Medulla oblongata (tissue), 1 donor: Measurements from ENCODE around the gene DGCR8.
"Not testable (repeated sequence)": the region's sequence is repeated elsewhere in the genome, so short reads cannot be mapped to it uniquely, and the experiment has no call there.

Experiments
- DNase-seq: peaks from one replicate; pipeline ENCODE4 v3.0.0-alpha.2; 2015; ENCODE audit errors: extremely low spot score

DGCR8 gene

DNA sequence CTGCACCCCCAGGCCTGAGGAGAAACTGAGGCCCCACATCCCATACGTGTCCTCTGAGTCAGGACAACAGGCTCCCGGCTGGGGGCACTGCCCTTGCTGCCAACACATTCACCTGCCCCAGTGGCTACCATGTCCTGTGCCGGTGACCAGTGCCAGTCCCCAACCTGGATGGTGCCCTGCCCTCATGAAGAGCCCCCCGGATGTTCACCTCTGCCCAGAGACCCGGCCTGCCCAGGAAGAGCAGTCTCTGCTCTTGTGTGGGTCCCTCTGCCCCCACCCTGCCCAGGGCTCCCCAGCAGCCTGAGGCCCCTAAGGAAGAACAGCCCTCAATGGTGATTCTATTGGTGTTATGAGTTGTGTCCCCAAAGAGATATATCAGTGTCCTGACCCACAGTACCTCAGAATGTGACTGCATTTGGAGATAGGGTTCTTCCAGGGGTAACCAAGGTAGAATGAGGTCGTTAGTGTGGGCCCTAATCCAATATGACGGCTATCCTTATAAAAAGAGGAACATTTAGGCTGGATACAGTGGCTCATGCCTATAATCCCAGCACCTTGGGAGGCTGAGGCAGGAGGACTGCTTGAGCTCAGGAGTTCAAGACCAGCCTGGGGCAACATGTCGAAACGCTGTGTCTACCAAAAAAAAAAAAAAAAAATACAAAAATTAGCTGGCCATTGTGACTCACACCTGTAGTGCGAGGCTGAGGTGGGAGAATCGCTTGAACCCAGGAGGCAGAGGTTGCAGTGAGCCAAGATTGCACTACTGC, 13.2 kb upstream of the DGCR8 start:
- no peak for DNase-seq

DNA sequence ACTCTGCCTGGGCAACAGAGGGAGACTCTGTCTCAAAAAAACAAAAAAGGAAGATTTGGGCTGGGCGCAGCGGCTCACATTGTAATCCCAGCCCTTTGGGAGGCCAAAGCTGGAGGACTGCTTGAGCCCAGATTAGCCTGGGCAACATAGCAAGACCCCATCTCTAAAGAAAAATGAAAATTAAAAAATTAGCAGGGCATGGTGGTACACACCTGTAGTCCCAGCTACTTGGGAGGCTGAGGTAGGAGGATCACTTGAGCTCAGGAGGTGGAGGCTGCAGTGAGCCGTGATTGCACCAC, 12.7 kb upstream of the DGCR8 start:
- not testable (repeated sequence) for DNase-seq

DNA sequence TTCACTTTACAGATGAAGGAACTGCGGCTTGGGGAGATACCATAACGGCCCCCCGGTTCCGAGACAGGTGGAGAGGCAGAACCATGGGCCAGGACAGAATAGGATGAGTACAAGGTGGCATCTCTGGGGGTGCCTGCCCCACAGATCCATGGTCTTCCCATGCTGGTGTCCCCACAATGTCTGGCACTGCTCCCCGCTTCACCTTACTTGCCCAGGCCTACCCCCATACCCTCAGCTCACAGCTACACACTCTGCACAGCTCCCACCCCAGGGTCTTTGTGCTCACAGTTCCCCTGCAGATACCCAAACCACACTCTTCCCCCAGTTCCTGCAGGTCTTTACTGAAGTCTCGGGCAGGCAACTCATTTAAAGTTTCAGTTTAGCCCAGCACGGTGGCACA, 11.4 kb upstream of the DGCR8 start:
- no peak for DNase-seq

DNA sequence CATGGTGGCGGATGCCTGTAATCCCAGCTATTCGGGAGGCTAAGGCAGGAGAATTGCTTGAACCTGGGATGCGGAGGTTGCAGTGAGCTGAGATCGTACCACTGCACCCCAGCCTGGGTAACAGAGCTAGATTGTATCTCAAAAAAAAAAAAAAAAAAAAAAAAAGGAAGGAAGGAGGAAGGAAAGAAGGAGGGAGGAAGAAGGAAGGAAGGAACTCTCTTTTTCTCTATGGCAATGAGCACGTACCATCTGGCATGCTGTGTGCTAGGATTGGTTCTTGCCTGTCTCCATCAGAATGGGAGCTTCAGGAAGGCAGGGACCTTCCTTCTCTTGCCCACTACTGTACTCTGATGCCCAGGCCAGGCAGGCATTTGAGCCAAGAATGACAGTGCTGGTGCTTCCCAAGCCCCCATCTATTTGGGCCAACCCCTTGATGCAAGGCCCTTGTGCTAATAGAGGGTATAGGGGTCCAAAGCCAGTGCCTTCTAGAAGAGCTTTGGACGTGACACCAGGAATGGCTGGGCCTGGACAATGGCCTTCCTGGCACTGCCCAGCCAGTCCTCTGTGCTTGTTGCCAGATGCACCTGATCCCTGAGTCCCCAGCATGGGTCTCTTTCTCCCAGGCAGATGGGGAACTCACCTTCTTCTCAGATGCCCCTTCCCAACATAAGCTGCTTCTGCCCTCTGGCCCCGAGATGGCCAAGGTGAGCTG, 10.6 kb upstream of the DGCR8 start:
- no peak for DNase-seq

DNA sequence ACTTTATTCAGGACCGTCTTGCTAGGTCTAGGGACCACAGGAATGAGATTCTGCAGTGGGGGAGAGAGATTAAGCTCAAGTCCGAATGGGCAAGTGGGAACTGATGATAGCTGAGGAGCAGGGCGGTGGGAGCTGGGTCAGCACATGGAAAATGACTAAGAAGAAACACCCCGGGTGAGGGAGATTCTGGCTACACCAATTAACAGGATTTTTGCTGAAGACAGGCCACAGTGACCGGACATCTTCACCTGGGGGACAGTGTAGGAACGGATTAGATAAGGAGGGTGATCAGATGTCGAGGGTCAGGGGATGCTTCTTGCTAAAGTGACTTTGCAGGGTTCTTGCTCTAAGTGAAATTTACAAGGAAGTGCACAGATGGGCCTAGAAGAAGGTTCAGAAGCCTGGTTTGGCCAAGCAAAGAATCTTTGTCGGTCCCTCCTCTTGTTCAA, 8.5 kb upstream of the DGCR8 start:
- DNase-seq = no peak

DNA sequence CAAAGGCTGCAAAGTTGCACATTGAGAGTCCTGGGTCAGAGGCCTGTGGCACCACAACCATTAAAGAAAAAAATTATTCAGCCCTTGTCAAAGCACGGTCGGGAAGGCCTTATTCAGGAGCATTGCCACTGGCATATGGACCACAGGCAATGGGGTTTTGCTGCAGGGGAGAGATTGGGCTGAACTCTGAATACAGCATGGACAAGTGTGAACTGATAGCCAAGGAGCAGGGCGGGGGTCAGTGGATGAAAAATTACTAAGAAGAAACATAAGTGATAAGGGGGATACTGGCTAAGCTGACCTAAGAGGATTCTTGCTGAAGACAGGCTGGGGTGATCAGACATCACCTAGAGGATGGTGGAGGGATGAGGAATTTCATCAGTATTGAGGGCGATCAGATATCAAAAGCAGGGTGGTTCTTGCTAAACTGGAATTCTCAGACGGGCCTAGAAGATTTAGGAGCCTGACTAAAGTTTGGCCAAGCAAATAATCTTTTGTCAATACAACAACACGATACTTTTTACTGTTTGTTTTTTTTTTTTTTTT, 3.3 kb upstream of the DGCR8 start:
- DNase-seq = no peak

DNA sequence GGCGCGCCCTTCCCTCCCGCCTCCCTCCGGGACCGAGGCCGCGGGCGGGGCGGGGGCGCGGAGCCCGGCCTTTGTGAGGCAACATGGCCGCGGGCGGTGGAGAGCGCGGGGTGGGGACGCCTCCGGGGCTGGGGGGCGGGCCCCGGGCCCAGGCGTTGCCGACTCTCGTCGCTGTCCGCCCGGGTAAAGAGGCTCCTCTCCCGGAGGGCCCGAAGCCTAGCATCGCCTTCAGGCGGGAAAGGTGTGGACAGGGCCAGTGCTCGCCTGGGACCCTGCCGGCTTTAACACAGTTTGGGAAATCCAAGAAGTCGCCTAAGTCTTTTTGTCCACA, 369 bp downstream of the DGCR8 start:
- DNase-seq = peak; percentile 48

DNA sequence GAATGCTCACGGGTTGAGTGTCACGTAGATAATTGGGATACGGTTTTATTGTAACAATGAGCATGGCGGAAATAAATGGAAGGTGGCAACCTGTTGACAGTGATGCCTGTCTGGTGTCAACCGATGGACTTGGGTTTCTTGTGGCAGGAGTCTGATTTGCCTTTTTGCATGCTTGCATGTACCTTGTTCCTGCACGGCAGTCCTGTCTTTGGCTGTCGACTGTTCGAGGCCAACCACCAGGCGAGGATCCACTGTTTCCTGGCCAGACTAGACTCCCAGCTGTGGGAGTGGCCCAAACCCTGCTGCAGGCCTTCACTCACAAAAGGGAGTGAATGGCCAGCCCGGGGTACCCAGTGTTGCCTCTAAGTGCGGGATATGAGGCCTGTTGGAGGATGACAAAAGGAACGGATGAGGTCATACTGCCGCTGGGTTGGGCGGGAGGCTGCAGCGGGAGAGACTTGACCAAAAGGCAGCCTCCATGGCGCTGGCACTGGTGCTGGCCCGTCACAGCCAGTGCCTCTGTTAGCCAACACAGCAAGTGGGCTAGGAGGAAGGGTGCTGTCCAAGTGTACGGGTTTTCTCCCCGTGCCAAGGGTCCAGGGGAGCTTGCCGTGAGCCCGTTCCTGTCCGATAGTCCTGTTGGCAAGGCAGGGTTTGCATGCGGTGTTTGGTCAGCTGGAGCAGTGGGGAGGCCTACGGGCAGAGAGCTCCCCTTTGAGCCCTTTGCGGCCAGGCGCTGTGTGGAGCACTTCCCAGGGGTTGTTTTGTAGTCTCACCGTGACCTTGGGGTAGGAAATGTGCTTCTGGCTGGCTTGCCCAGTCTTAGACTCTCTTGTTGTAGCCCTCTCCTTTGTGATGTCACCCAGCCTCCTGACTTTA, 974 bp downstream of the DGCR8 start:
- peak; percentile 23 for DNase-seq

DNA sequence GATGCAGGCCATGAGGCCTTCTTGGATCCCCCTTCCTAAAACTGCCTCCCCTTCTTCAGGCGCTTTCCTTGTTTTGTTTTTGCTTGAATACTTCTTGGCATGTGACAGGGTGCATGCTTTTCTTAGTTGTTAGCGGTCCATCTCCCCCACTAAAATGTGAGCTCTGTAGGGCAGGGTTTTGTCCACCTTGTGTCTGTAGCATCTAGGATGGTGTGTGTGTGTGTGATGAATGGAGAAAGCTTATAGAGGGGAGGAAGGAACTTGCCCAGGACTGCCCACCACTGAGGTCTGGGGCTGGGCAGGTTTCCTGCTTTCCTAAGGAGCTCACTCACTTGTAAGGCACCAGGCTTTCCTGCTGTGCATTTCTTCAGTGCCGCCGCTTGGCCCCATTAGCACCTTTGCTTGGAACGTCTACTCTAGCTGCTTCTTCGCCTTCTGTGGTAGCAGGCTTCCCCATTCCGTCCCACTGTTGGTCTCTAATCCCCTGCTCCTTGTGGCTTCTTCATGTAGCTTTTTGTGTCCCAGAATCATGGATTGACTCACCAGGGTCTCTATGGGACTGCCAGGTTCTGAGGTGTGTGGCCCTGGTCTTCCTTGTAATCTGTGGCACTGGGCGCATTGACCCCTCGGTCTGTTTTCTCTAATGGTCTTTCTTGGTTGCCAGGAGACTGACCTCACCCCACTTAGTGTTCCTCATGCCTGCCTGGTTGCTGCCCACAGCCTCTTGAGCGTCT, 3.3 kb downstream of the DGCR8 start:
- DNase-seq = no peak

DNA sequence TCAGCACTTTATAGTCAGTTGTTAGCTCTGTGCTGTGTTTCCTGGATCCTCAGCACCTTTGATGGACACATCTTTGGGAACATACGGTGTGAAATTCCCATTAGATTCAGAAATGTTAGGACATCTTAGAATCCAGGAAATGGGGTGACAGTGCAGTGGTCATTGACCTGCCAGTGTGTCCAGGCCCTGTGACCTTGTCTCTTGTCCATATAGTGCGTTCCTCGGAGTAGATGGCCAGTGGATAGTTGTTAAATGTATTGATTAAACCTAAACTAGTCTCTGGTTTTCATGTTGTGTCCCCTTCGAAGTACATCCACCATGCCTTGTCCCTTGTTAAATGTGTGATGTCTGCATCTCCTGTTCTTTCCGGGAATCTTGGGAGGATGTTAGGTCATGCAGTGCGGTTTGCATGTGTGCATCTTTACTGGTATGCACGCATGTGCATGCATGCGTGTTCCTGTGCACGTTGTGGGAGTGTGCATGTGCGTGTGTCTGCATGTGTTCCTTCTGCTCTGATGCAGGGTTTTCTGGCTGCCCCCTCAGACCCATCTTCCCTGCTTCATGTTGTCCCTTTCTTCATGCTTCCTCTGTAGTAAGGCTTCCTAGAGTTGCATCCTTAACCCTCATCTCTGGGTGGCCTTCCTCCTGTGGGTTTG, 4.0 kb downstream of the DGCR8 start:
- DNase-seq = no peak

DNA sequence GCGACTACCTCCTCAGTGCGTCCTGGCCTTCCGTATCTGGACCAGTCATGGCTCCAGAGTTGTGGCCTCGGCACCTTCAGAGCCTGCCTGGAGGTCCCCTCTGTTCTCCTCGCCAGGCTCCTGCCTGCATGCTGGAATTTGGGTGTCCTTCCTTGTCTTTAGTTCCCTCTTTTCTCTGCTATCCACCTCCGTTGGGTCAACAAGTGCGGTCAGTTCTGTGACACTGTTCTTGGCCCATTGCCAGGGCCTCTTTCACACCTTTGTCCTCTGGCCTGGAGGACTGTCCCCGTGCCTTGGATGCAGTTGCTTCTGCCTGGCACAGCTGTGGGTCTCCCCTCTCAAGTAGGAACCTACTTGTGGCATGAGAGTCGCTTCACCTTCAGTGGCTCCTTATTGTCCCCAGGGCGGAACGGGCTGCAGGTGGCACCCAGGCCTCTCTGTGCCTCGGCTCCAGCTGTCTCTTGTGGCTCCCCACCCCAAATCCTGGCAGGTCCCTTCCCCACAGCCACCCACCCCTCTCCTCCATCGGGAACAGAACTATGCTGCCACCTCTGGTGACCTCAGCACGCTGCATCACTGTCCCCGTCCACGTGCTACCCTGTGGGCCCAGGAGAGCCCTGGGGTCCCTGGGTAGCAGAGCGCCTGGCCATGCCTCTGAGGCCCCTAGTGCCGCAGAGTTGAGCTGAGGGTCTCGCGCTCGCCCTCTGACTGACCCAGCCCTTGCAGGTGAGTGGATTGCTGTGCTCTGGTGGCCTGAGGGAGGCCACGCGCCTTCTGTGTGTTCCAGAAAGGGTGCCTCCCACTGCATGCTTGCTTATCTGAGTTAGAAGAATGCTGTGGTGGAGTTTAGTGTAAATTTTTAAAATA, 4.7 kb downstream of the DGCR8 start:
- DNase-seq = no peak

DNA sequence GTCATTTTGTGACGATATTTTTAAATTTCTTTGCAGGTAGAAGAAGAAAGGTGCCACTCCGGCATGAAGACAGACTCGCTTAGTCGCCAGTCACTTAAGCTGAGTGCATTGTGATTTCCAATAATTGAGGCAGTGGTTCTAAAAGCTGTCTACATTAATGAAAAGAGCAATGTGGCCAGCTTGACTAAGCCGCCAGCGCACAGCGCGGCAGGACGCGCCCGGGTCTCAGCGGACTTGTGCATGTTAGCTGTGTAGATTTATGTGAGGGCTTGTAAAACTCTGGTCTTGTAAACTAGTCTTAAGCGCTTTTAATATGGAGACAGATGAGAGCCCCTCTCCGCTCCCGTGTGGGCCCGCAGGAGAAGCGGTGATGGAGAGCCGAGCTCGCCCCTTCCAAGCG, 5.6 kb downstream of the DGCR8 start:
- DNase-seq = no peak

DNA sequence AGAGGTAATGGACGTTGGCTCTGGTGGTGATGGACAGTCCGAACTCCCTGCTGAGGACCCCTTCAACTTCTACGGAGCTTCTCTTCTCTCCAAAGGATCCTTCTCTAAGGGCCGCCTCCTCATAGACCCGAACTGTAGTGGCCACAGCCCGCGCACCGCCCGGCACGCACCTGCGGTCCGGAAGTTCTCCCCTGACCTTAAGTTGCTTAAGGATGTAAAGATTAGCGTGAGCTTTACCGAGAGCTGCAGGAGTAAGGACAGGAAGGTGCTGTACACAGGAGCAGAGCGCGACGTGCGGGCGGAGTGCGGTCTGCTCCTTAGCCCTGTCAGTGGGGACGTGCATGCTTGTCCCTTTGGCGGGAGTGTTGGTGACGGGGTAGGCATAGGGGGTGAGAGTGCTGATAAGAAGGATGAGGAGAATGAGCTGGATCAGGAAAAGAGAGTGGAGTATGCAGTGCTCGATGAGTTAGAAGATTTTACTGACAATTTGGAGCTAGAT, 6.1 kb downstream of the DGCR8 start:
- no peak for DNase-seq

DNA sequence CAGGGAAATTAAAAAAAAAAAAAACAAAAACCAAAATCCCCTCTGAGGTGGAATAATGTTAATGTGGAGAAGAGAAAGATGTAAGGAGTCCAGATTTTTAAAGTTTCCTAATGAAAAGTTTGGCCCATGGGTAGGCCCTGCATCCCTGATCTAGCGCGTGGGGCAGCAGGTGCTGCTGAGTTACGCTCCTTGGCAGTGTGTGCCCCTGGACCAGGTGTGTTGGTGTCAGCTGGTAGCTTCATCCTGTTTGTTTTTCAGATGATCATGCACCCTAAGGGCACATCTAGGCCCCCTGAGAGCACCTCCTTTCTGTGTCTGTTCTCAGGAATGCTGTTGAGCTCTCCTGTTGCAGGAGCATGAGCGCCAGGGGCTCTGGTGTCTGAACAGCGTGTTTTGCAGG, 6.7 kb downstream of the DGCR8 start:
- no peak for DNase-seq

DNA sequence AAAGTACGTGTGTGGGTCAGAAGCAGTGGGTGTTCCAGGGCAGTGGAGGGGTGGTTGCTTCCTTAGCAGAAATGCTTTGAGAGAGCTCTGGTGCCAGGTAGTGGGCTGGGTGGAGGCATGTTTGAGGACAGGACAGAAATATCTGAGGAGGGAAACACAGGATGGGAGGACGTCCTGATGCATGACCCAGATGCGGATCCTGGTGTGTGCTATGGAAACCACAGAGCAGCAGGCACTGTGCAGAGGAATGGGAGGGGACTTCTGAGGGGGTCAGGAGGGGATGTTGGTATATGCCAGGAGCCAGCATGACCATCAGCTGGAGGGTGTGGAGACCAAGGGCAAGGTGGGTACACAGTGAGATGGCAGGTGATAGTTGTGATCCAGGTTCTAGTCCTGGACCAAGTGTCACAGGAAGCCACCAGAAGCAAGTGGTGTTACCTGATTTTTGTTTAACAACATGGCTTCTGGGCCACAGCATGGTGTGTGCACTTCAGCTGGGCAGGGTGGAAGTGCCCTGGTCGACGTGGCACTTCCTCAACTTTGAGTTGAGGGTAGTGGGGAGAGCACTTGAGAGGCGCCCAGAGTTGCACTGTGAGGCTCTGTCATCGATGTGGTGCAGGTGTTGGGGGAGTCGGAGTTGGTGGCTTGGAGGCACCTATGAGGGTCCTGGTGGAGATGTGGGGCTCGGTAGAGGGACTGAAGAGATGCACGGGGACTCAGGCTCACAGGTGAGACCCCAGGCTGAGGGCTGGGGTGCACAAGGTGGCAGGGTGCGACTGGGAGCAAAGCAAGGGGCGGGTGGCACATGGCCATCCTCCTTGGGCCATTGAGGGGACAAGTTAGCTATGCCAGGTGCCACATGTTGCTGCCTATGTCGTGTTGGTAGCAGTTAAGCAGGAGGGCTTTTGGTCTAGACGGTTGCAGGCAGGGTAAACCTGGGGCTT, 7.5 kb downstream of the DGCR8 start:
- no peak for DNase-seq

DNA sequence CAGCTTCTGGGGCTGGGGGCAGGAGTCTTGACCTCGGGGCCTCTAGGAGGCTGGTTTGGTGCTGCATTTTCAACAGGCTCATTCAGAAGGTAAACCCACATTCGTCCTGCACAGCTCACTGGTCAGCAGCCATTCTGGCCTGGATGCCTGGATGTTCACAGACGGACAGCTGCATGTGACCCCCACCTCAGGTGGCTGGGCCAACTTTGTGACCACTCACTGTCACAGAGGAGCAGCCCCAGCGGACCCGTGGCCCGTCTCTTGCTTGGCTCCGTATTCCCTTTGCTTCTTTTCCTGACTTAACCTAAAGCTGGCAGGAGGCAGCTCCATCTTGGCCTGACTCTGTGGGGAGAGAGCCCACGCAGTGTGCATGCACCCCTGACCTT, 8.2 kb downstream of the DGCR8 start:
- no peak for DNase-seq

DNA sequence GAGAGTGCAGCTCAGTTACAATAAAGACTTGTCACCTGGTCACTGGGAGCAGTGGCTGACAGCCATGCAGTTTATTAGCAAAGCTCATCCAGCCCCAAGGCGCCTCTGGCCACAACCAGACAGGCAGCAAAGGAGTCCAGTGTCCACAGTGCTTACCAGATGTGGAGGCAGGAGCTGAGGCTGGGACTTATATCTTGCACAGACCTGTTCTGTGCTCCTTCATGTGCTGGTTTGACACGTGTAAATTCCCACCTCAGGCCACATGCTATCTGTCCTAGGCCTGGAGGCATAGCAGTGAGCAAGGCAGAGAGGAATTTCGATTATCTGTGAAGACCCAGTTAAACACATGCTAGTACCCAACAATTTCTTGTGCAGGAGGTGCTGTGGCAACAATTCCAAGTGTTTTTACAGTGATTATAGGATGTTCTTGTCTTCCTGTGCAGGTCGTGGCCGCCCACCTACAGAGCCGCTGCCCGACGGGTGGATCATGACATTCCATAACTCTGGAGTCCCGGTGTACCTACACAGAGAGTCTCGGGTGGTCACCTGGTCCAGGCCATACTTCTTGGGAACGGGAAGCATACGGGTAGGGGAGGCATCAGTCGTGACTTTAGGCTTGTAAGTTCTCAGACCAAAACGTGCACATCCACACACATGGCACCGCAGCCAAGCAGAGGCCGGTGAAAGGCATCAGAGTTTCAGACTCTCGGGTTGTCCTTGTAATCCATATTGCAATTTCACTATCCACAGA, 9.4 kb downstream of the DGCR8 start:
- peak; percentile 26 for DNase-seq
